Liver (tissue), 9 donors: ENCODE data around the gene SAE1. TPM values are rescaled to one million over a fixed set of nuclear protein-coding genes. Genes with fewer than 3 reads are reported as not detected.

Experiments
- DNase-seq: peaks from one replicate; pipeline ENCODE4 v3.0.0-alpha.2; 2017; ENCODE audit warnings: low spot score
- H3K27ac ChIP-seq, 2 donors: one replicate each; pipeline ENCODE4 v1.7.0; 2013; ENCODE audit warnings: inconsistent platforms in 2 of 2, low read length in 2 of 2, control low read depth in 1 of 2, low read depth in 1 of 2, mild to moderate bottlenecking in 1 of 2
- H3K27me3 ChIP-seq, 4 donors: one replicate each; pipeline versions ENCODE4 v1.6.1 to v1.7.0; 2013; ENCODE audit warnings: low read length in 3 of 4, inconsistent platforms in 1 of 4, mild to moderate bottlenecking in 1 of 4, moderate library complexity in 1 of 4; ENCODE audit not compliant: control insufficient read depth in 4 of 4, insufficient read depth in 4 of 4
- H3K36me3 ChIP-seq, 4 donors: one replicate each; pipeline versions ENCODE4 v1.6.1 to v1.7.0; 2013; ENCODE audit warnings: low read length in 3 of 4, mild to moderate bottlenecking in 3 of 4, low read depth in 1 of 4, moderate library complexity in 1 of 4; ENCODE audit not compliant: control insufficient read depth in 4 of 4, insufficient read depth in 3 of 4
- H3K4me1 ChIP-seq, 4 donors: one replicate each; pipeline versions ENCODE4 v1.6.1 to v1.7.0; 2013; ENCODE audit warnings: low read length in 3 of 4, mild to moderate bottlenecking in 3 of 4, moderate library complexity in 1 of 4; ENCODE audit not compliant: control insufficient read depth in 4 of 4, insufficient read depth in 4 of 4
- H3K4me3 ChIP-seq, 3 donors: one replicate each; pipeline versions ENCODE4 v1.6.1 to v1.7.0; 2013; ENCODE audit warnings: low read length in 3 of 3, control low read depth in 1 of 3, low read depth in 1 of 3, mild to moderate bottlenecking in 1 of 3
- H3K9ac ChIP-seq, 2 donors: one replicate each; pipeline ENCODE4 v1.7.0; 2013; ENCODE audit warnings: low read length in 2 of 2, mild to moderate bottlenecking in 2 of 2, moderate library complexity in 2 of 2, control low read depth in 1 of 2, low read depth in 1 of 2
- H3K9me3 ChIP-seq, 4 donors: one replicate each; pipeline versions ENCODE4 v1.6.1 to v1.7.0; 2013; ENCODE audit warnings: low read length in 3 of 4; ENCODE audit not compliant: control insufficient read depth in 4 of 4
- ATF3 ChIP-seq: IDR thresholded peaks from 2 replicates; pipeline ENCODE4 v1.6.1; 2016; ENCODE audit warnings: antibody characterized with exemption
- EGR1 ChIP-seq, 2 donors: IDR thresholded peaks; 2 replicates each; pipeline ENCODE4 v1.6.1; 2016 to 2018; ENCODE audit warnings: antibody characterized with exemption in 2 of 2, low read depth in 2 of 2
- FOXA1 ChIP-seq: IDR thresholded peaks from 2 replicates; pipeline ENCODE4 v1.6.1; 2016; ENCODE audit warnings: antibody characterized with exemption
- FOXA2 ChIP-seq: IDR thresholded peaks from 2 replicates; pipeline ENCODE4 v1.6.1; 2016; ENCODE audit warnings: antibody characterized with exemption
- GABPA ChIP-seq, 2 donors: IDR thresholded peaks in 1 of 2; conservative IDR thresholded peaks in 1 of 2; 2 replicates each; pipeline ENCODE4 v1.6.1; 2016; ENCODE audit warnings: antibody characterized with exemption in 2 of 2, mild to moderate bottlenecking in 1 of 2, moderate library complexity in 1 of 2
- HNF4A ChIP-seq, 2 donors: conservative IDR thresholded peaks; 2 replicates each; pipeline ENCODE4 v1.6.1; 2016; ENCODE audit warnings: antibody characterized with exemption in 2 of 2, mild to moderate bottlenecking in 2 of 2
- HNF4G ChIP-seq: IDR thresholded peaks from 2 replicates; pipeline ENCODE4 v1.6.1; 2016; ENCODE audit warnings: antibody characterized with exemption
- JUND ChIP-seq, 2 donors: IDR thresholded peaks; 2 replicates each; pipeline ENCODE4 v1.6.1; 2016; ENCODE audit warnings: antibody characterized with exemption in 2 of 2
- MAX ChIP-seq: IDR thresholded peaks from 2 replicates; pipeline ENCODE4 v1.6.1; 2016; ENCODE audit warnings: antibody characterized with exemption
- NR2F2 ChIP-seq: IDR thresholded peaks from 2 replicates; pipeline ENCODE4 v1.6.1; 2016; ENCODE audit warnings: antibody characterized with exemption
- RAD21 ChIP-seq, 2 donors: IDR thresholded peaks; 2 replicates each; pipeline ENCODE4 v1.6.1; 2016; ENCODE audit warnings: antibody characterized with exemption in 2 of 2, mild to moderate bottlenecking in 2 of 2
- RXRA ChIP-seq, 2 donors: IDR thresholded peaks; 2 replicates each; pipeline ENCODE4 v1.6.1; 2017 to 2018; ENCODE audit warnings: antibody characterized with exemption in 2 of 2, mild to moderate bottlenecking in 1 of 2
- SP1 ChIP-seq: IDR thresholded peaks from 2 replicates; pipeline ENCODE4 v1.6.1; 2018; ENCODE audit warnings: antibody characterized with exemption, mild to moderate bottlenecking
- TAF1 ChIP-seq: conservative IDR thresholded peaks from 2 replicates; pipeline ENCODE4 v1.6.1; 2016; ENCODE audit warnings: antibody characterized with exemption, mild to moderate bottlenecking
- YY1 ChIP-seq: IDR thresholded peaks from 2 replicates; pipeline ENCODE4 v1.6.1; 2016; ENCODE audit warnings: antibody characterized with exemption, mild to moderate bottlenecking
- ZBTB33 ChIP-seq: IDR thresholded peaks from 2 replicates; pipeline ENCODE4 v1.6.1; 2016; ENCODE audit warnings: antibody characterized with exemption
- WGBS: extraction: QIAGEN DNeasy Blood & Tissue Kit; methylation state at CpG from one replicate; pipeline ENCODE4 v1.1.7; 2013; 5-methylcytosine and 5-hydroxymethylcytosine counted together
- polyA plus RNA-seq, 2 donors: library from polyadenylated mRNA; stranded (reverse) in 1 of 2; unstranded in 1 of 2; fragments of 200-250 nt in 1 of 2; fragments of >200 nt in 1 of 2; fragmentation: Nextera tagmentation in 1 of 2; extraction: Ambion mirVana in 1 of 2; gene quantifications; one replicate each; pipeline versions ENCODE4 v1.2.1 to v1.2.3, GENCODE V29; 2013 to 2015
- total RNA-seq, 2 donors: library from RNA; depleted of rRNA; stranded (reverse); fragments of >200 nt; gene quantifications; one replicate each; pipeline ENCODE4 v1.2.3, GENCODE V29; 2014
- TF ChIP-seq, protein P1 (sequence below): IDR thresholded peaks from 2 replicates; pipeline ENCODE4 v1.6.1; 2016; ENCODE audit warnings: antibody characterized with exemption, mild to moderate bottlenecking
- TF ChIP-seq, protein P2 (sequence below): fragments of 150-350 bp; IDR thresholded peaks from 2 replicates; pipeline ENCODE4 v1.5.1; 2017; ENCODE audit warnings: improper control_type of control experiment, low read depth, low read length; ENCODE audit not compliant: missing input control
- donor health status: healthy.
- donor health status: healthy.
- donor health status: healthy.
- donor health status: healthy.
- donor health status: healthy.

Gene SAE1
- total and polyA plus RNA-seq, 4 donors: 19.0 to 31.8 (median 27.0) TPM

DNA sequence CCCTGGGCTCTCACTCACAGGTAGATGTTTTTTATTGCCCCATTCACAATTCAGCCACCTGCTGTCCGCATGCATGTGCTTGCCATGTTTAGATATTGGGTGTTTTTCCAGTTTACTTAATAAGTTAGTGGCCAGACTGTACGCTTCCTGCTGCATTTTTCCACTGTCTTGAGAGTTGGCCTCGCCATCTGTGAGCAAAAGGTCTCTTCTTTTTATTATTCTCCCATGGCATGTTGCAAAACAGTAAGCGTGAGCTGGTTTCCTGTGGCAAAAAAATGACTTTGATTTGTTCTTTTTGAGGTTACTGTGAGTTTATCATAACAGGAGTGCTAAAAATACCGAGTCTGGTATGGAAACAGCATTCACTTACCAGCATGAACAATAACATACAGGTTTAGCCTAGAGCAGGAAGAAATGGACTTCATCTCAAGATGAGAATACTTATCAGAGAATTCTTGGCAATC is 46.0 kb downstream of the SAE1 start (continued):
- TF ChIP-seq ATF3: no peak
- no peak for TF ChIP-seq YY1

DNA sequence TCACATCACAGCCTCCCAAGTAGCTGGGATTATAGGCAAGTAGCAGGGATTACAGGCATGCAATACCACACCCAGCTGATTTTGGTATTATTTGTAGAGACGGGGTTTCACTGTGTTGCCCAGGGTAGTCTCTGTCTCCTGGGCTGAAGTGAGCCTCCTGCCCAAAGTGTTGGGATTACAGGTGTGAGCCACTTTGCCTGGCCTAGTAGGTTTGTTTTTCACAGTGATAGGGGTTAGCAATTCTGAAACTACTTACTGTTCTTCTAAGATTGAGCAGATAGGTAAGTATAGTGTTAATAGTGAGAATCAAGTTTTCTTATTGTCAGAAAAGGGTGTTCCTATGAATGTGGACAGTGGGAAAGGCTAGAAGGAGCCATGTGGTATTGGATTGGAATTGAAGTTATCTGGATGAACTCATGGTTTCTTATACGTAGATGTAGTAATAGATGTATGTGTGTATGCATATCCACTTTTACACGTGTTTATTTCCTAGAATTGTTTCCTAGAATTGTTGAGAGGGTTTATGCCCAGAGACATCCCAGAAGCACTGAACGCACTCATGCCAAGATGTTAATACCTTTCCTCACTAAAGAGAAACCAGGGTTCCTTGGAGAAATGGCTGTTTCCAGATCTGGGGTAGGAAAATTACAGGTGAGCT is 49.1 kb downstream of the SAE1 start:
- Histone ChIP-seq H3K9ac (no peak overlapping the region), H3K27me3 (no peaks in the 10 kb centered on the region), H3K9me3 (no peaks in the 10 kb centered on the region), H3K4me1 (no peaks in the 10 kb centered on the region), H3K27ac (no peak overlapping the region), H3K36me3 (peaks cover 0 to 7% (median 6%) of the 10 kb centered on the region in 4 donors), H3K4me3 (no peak overlapping the region)
- WGBS: 89% methylated on average over 4 of the region's 4 CpGs
- TF ChIP-seq FOXA2 (no peak), HNF4G (no peak), FOXA1 (no peak), YY1 (no peak), RXRA (IDR thresholded peaks at IDR 0.05) (no peak), GABPA (IDR thresholded peaks at IDR 0.05 in 1 of 2, conservative IDR thresholded peaks at IDR 0.05 in 1 of 2) (no peak), SP1 (no peak), EGR1 (IDR thresholded peaks at IDR 0.05; ENCODE audit: low read depth in 2 of 2) (no peak), JUND (IDR thresholded peaks at IDR 0.05) (no peak), ZBTB33 (no peak), HNF4A (conservative IDR thresholded peaks at IDR 0.05) (no peak), MAX (no peak), RAD21 (IDR thresholded peaks at IDR 0.05) (no peak), TAF1 (no peak), NR2F2 (no peak), ATF3 (no peak)
- TF ChIP-seq, protein P1, sequence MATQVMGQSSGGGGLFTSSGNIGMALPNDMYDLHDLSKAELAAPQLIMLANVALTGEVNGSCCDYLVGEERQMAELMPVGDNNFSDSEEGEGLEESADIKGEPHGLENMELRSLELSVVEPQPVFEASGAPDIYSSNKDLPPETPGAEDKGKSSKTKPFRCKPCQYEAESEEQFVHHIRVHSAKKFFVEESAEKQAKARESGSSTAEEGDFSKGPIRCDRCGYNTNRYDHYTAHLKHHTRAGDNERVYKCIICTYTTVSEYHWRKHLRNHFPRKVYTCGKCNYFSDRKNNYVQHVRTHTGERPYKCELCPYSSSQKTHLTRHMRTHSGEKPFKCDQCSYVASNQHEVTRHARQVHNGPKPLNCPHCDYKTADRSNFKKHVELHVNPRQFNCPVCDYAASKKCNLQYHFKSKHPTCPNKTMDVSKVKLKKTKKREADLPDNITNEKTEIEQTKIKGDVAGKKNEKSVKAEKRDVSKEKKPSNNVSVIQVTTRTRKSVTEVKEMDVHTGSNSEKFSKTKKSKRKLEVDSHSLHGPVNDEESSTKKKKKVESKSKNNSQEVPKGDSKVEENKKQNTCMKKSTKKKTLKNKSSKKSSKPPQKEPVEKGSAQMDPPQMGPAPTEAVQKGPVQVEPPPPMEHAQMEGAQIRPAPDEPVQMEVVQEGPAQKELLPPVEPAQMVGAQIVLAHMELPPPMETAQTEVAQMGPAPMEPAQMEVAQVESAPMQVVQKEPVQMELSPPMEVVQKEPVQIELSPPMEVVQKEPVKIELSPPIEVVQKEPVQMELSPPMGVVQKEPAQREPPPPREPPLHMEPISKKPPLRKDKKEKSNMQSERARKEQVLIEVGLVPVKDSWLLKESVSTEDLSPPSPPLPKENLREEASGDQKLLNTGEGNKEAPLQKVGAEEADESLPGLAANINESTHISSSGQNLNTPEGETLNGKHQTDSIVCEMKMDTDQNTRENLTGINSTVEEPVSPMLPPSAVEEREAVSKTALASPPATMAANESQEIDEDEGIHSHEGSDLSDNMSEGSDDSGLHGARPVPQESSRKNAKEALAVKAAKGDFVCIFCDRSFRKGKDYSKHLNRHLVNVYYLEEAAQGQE: no peak
- TF ChIP-seq, protein P2, sequence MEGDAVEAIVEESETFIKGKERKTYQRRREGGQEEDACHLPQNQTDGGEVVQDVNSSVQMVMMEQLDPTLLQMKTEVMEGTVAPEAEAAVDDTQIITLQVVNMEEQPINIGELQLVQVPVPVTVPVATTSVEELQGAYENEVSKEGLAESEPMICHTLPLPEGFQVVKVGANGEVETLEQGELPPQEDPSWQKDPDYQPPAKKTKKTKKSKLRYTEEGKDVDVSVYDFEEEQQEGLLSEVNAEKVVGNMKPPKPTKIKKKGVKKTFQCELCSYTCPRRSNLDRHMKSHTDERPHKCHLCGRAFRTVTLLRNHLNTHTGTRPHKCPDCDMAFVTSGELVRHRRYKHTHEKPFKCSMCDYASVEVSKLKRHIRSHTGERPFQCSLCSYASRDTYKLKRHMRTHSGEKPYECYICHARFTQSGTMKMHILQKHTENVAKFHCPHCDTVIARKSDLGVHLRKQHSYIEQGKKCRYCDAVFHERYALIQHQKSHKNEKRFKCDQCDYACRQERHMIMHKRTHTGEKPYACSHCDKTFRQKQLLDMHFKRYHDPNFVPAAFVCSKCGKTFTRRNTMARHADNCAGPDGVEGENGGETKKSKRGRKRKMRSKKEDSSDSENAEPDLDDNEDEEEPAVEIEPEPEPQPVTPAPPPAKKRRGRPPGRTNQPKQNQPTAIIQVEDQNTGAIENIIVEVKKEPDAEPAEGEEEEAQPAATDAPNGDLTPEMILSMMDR: no peak
- no peak for DNase-seq
